MM.1S (cell line): ENCODE data around the gene SNTG2.

Source experiments
- DNase-seq: peaks from one replicate; pipeline ENCODE4 v3.0.0-alpha.2; 2015
- H2AFZ ChIP-seq: fragments of 300-600 bp; sonication (generic); 2 replicates; pipeline ENCODE4 v1.6.0; 2016; ENCODE audit warnings: antibody characterized with exemption, low read length
- H3F3A ChIP-seq: fragments of 300-600 bp; sonication (generic); 2 replicates; pipeline ENCODE4 v1.6.1; 2016; ENCODE audit warnings: mild to moderate bottlenecking, antibody characterized with exemption, low read length, moderate library complexity, mixed read lengths; ENCODE audit not compliant: insufficient read depth
- H3K27ac ChIP-seq: fragments of 300-600 bp; sonication (generic); 2 replicates; pipeline ENCODE4 v1.5.1; 2016; ENCODE audit warnings: mild to moderate bottlenecking, low read length
- H3K27me3 ChIP-seq: fragments of 300-600 bp; sonication (generic); replicated peaks from 2 replicates; pipeline ENCODE4 v1.6.0; 2016; ENCODE audit warnings: low read length; ENCODE audit not compliant: insufficient read depth
- H3K36me3 ChIP-seq: fragments of 300-600 bp; sonication (generic); replicated peaks from 2 replicates; pipeline ENCODE4 v1.6.1; 2016; ENCODE audit warnings: mild to moderate bottlenecking, low read length, mixed read lengths; ENCODE audit not compliant: insufficient read depth
- H3K4me1 ChIP-seq: fragments of 300-600 bp; sonication (generic); 2 replicates; pipeline ENCODE4 v1.6.1; 2016; ENCODE audit warnings: low read length, mixed read lengths
- H3K4me2 ChIP-seq: fragments of 300-600 bp; sonication (generic); 2 replicates; pipeline ENCODE4 v1.6.0; 2016; ENCODE audit warnings: low read depth, low read length
- H3K4me3 ChIP-seq: fragments of 300-600 bp; sonication (generic); 2 replicates; pipeline ENCODE4 v1.5.1; 2016; ENCODE audit warnings: low read length, mixed read lengths
- H3K79me2 ChIP-seq: fragments of 300-600 bp; sonication (generic); 2 replicates; pipeline ENCODE4 v1.6.1; 2016; ENCODE audit warnings: mixed run types, low read length, mixed read lengths
- H3K9ac ChIP-seq: fragments of 300-600 bp; sonication (generic); 2 replicates; pipeline ENCODE4 v1.6.1; 2016; ENCODE audit warnings: low read length, mixed read lengths
- H3K9me2 ChIP-seq: fragments of 300-600 bp; sonication (generic); replicated peaks from 2 replicates; pipeline ENCODE4 v1.6.1; 2016; ENCODE audit warnings: mild to moderate bottlenecking, low read length, mixed read lengths; ENCODE audit not compliant: insufficient read depth
- H3K9me3 ChIP-seq: fragments of 300-600 bp; sonication (generic); replicated peaks from 2 replicates; pipeline ENCODE4 v1.6.1; 2016; ENCODE audit warnings: mild to moderate bottlenecking, low read length, mixed read lengths; ENCODE audit not compliant: insufficient read depth
- H4K20me1 ChIP-seq: fragments of 300-600 bp; sonication (generic); 2 replicates; pipeline ENCODE4 v1.6.1; 2016; ENCODE audit warnings: mild to moderate bottlenecking, low read length, moderate library complexity, mixed read lengths; ENCODE audit not compliant: insufficient read depth
- EZH2 ChIP-seq: fragments of 300-600 bp; sonication (generic); optimal IDR thresholded peaks from 2 replicates; pipeline ENCODE3; 2017; ENCODE audit warnings: low read depth, mild to moderate bottlenecking, antibody characterized with exemption, low read length, mixed read lengths
- EZH2phosphoT487 ChIP-seq: fragments of 300-600 bp; sonication (generic); IDR thresholded peaks from 2 replicates; pipeline ENCODE4 v1.6.1; 2018; ENCODE audit warnings: antibody characterized with exemption, low read length
- TF ChIP-seq, protein P1 (sequence below): fragments of 300-600 bp; sonication (generic); IDR thresholded peaks from 2 replicates; pipeline ENCODE4 v1.5.1; 2016; ENCODE audit warnings: antibody characterized with exemption, low read length, mixed read lengths

The SNTG2 gene

DNA sequence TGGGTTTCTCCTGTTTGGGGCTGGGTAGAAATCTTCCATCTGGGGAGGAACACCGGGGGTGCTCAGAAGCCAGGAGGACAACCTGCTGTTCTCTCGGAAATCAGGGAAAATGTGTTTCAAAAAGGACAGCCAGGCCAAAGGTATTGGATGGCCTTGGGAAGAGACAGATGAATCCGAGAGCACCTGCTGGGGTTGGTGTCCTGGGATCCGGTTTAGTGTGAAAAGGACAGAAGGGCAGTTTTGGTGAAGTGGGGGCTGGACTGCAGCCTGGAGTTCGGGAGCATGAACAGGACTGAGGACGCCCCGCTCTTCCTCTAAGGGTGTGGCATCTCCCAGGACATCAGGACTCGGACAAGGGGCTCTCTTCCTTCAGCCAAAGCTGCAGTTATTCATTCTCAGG, 24.9 kb upstream of the SNTG2 start:
- H3K27ac ChIP-seq: no peak overlapping the region
- no peaks in the 10 kb centered on the region for H3K79me2 ChIP-seq
- H3K4me3 ChIP-seq: no peak overlapping the region
- H4K20me1 ChIP-seq: no peaks in the 10 kb centered on the region
- H3K9me2 ChIP-seq: no peaks in the 10 kb centered on the region
- H3K9ac ChIP-seq: no peak overlapping the region
- no peaks in the 10 kb centered on the region for H3K36me3 ChIP-seq
- H3K9me3 ChIP-seq: no peaks in the 10 kb centered on the region
- no peaks in the 10 kb centered on the region for H3F3A ChIP-seq
- H3K4me1 ChIP-seq: no peaks in the 10 kb centered on the region
- H2AFZ ChIP-seq: no peak overlapping the region
- TF ChIP-seq EZH2: no peak
- no peak for TF ChIP-seq EZH2phosphoT487
- TF ChIP-seq, protein P1, sequence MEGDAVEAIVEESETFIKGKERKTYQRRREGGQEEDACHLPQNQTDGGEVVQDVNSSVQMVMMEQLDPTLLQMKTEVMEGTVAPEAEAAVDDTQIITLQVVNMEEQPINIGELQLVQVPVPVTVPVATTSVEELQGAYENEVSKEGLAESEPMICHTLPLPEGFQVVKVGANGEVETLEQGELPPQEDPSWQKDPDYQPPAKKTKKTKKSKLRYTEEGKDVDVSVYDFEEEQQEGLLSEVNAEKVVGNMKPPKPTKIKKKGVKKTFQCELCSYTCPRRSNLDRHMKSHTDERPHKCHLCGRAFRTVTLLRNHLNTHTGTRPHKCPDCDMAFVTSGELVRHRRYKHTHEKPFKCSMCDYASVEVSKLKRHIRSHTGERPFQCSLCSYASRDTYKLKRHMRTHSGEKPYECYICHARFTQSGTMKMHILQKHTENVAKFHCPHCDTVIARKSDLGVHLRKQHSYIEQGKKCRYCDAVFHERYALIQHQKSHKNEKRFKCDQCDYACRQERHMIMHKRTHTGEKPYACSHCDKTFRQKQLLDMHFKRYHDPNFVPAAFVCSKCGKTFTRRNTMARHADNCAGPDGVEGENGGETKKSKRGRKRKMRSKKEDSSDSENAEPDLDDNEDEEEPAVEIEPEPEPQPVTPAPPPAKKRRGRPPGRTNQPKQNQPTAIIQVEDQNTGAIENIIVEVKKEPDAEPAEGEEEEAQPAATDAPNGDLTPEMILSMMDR: no peak
- H3K27me3 ChIP-seq: no peaks in the 10 kb centered on the region
- no peak overlapping the region for H3K4me2 ChIP-seq
- no peak for DNase-seq

DNA sequence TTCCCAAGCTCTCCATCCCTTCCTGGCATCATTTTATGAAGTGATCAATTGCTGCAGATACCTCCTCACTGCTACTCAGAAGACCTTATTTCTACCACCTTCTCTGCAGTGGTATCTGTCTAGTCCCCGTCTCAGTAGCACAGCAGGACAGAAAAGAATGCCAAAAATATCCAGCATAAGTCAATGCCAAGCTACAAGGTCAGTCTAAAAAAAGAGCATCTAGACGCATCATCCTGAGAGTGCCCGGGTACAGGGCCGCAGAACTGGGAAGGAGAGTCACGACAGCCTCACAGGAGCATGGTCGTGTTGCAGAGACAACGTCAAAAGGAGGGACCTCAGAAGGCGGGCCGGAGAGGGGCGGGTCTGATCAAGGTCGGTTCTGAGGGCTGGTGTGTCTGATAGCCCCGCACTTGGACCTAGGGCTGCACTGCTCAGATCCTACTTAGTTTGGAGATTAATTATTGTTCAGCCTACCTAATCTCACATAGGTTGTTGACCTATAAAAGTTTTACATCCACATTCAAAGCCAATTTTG, 24.3 kb upstream of the SNTG2 start:
- Histone ChIP-seq H3K79me2 (no peaks in the 10 kb centered on the region), H3K4me3 (no peak overlapping the region), H3K27me3 (no peaks in the 10 kb centered on the region), H3K4me2 (no peak overlapping the region), H3K9me3 (no peaks in the 10 kb centered on the region), H4K20me1 (no peaks in the 10 kb centered on the region), H3K4me1 (no peaks in the 10 kb centered on the region), H3K9ac (no peak overlapping the region), H2AFZ (no peak overlapping the region), H3K27ac (no peak overlapping the region), H3K36me3 (no peaks in the 10 kb centered on the region), H3F3A (no peaks in the 10 kb centered on the region), H3K9me2 (no peaks in the 10 kb centered on the region)
- DNase-seq: no peak
- TF ChIP-seq, protein P1: no peak
- TF ChIP-seq EZH2phosphoT487: no peak
- no peak for TF ChIP-seq EZH2

DNA sequence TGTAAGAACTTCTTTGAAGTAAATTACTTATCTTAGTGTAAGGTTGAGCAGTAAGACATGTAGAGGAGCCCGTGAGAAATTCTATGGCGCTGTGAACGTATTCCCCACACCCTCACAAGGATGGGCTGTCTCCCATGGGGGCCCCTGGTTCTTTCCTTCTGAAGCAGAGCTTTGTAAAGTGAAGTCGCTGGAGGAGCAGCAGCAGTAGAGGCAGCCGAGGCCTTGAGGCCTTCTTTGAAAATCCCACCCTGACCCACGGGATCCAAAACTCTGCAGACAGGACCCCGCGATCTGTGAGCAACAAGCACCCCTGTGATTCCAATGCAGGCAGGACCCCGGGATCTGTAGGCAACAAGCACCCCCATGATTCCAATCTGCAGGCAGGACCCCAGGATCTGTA, 23.8 kb upstream of the SNTG2 start:
- Histone ChIP-seq H3K27me3 (no peaks in the 10 kb centered on the region), H3K4me2 (no peak overlapping the region), H3K4me3 (no peak overlapping the region), H3K79me2 (no peaks in the 10 kb centered on the region), H3K9me3 (no peaks in the 10 kb centered on the region), H3K27ac (no peak overlapping the region), H4K20me1 (no peaks in the 10 kb centered on the region), H3F3A (no peaks in the 10 kb centered on the region), H3K9ac (no peak overlapping the region), H3K36me3 (no peaks in the 10 kb centered on the region), H2AFZ (no peak overlapping the region), H3K4me1 (no peaks in the 10 kb centered on the region), H3K9me2 (no peaks in the 10 kb centered on the region)
- TF ChIP-seq EZH2phosphoT487 (no peak), EZH2 (no peak)
- TF ChIP-seq, protein P1: no peak
- DNase-seq: no peak
